Activated CD4-positive, alpha-beta T cell treated with anti-CD3 and anti-CD28 coated beads, Interleukin-2, Interleukin-6, amounts not matched to agents 100 ng/mL and 50 ng/mL, durations not matched to agents 16 hours and 8 hours (primary cell): Measurements from ENCODE around the gene TOGARAM2.
"Not testable (repeated sequence)": the region's sequence is repeated elsewhere in the genome, so short reads cannot be mapped to it uniquely, and the experiment has no call there.

ENCODE experiments used
- DNase-seq: peaks from one replicate; pipeline ENCODE4 v3.0.0-alpha.2; 2020

The TOGARAM2 gene

DNA sequence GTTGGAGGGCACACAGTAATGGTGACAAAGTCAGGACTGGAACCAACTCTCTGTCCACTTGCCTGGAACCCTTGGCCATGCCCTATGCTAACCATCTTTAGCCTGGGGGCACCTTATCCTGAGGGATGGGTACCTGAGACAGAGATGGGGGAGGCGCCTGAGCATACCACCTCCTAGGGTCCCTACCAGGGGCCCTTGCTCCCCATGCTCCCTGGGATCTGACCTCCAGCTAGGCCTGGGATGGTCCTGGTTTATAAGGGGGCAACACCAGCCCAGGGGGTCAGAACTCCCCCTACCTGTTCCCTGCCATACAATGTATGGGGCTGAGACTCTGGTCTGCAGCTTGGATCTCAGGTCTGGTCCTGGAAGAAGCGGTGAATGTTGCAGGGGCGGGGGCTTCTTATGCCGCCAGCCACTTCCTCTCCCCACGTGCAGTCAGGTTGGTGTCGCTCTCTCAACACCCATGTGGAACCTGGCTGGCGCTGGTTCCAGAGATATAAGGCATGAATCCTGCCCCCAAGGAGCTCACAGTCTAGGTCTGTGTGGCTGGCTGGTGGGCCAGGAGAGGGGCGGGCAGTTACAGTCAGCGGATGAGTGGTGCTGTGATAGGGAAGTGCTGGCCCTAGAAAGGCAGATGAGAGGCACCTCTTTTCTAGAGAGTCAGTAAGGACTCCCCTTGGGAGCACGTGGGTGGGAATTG lies 3.8 kb upstream of the TOGARAM2 start:
- no peak for DNase-seq

DNA sequence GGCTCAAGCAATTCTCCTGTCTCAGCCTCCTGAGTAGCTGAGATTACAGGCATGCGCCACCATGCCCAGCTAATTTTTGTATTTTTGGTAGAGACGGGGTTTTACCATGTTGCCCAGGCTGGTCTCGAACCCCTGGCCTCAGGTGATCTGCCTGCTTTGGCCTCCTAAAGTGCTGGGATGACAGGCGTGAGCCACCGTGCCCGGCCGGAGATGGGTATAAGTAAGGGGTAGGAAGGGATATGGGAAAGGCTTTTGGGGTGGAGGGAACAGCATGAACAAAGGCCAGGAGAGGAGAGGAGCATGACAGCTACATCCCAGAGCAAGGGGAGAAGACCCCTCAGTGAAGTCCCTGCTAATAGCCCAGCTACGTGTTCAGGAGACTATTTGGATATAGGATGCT lies 3.1 kb upstream of the TOGARAM2 start:
- DNase-seq: not testable (repeated sequence)

DNA sequence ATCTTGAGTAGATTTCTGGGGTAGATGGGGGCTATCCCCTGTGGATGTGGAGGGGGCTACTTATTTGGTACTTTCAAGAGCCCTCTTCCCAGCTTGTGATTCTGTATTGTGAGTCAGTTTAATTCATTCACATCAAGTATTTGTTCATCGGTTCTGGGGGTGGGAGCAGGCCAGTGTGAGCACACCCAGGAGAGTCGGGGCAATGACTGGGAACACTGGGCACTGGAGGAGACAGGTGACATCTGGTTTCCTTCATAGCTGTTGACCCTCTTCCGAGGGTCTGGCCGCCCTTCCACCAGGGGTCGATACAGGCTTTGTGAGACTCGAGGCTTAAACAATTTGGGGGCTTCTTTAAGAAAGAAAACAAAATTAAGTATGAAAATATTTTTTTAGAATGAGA lies 2.5 kb upstream of the TOGARAM2 start:
- DNase-seq: no peak

DNA sequence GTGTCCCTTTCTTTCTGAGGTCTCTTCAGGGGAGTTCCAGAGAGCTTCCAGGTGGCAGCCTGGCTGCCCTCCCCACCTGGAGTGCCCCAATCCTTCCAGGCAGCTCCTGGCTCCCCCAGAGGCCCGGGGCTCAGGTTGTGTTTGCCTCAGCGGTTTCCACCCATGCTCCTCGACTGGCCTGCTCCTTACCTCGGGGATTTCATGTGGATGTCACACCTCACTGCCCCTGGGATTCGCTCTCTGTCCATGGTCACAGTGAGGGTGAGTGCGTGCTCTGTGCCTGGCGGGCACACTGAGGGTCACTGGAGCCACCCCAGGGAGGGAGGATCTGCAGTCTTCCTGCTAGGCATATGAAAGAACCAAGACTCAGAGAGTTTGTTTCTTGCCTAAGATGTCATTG lies 2.1 kb upstream of the TOGARAM2 start:
- no peak for DNase-seq

DNA sequence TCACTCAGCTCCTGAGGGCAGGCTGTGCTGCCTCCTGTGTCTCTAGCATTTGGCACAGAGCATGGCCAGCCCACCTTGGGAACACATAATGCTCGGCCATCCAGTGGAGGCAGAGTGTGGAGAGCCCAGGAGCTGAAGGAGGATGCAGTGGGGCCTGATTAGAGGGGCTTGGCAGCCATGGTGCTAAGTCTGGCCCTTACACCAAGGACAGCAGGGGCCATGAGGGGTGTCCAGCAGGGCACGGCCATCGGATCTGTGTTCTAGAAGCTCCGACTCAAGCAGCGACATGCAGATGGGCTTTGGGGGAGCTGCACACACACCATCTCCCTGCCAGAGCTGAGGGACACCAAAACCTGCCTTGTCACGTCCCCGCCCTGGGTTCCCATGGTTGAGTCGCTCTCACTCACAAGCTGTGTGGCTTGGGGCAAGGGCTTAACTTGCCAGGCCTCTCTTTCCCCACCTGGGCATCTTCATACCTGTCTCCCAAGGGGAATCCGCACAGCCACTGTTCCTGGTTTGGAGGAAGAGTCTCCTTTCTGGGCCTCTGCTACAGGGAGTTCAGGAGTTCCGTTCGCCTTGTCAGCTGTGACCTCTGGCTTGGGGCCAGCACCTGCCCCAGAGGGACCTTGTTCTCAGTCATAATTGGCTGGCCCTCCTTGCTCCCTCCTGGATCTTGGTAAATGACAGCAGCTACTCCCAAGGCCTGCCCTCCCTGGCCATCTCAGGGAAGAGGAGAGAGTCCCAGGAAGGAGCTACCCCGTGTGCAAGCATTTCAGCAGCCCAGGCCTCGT lies 1.3 kb upstream of the TOGARAM2 start:
- no peak for DNase-seq

DNA sequence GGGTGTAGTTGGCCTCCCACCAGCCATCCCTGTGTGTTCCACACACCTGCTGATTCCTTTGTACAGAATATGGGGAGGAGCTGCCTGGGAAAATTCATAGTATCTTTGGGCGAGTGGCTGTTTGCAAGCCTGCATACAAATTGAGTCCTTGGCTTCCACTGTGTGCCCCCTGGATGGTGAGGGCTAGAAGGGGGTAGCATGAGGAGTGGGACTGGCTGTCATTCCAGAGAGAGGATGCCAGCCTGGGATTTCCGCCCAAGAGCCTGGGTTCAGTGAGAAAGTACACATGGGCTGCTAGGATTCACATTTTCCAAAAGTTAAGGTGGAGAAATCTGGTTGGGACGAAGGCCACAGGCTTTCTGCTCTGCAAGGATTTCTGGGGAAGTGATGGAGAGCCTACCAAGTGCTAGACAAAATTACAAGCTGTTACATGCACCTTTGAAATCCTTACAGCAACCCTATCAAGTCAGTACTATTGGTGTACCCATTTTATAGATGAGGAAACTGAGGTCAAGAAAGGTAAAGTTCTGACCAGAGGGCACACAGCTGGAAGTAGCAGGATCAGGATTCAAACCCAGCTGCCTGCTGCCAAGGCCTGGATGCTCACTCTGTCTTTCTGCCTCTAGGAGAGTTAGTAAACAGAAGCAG lies 606 bp upstream of the TOGARAM2 start:
- no peak for DNase-seq

DNA sequence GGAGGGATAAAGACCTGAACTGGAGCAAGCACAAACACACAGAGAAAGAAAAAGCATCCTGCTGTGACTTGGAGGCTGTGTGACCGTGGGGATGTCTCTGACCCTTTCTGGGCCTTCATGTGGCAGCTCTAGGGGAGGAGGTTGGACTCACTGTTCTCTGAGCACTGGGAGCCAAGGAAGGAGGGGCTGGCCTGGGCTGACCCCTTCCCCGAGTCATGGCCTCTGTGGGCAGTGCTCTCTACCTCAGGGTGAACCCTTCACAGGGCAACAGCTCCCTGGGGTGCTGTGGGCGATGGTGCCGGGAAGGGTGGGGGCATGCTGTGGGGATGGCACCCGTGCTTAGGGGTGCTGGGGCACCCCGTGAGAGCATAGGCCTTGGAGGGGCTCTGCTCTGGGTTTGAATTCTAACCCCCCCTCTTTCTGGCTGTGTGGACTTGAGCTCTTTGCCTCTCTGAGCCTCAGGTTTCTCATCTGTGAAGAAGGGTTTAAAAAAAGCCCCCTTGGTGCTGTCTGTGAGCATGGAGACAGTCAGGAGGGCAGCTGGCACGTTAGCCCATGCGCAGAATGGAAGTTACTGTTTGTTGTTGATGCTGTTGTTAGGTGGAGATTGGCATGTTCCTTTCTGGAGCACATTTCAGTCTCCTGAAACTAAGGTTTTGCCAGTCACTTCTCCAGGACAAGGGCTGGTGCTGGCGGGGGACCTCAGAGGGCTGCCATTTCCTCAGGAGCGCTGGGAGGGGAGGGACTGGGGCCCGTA lies 700 bp downstream of the TOGARAM2 start:
- no peak for DNase-seq

DNA sequence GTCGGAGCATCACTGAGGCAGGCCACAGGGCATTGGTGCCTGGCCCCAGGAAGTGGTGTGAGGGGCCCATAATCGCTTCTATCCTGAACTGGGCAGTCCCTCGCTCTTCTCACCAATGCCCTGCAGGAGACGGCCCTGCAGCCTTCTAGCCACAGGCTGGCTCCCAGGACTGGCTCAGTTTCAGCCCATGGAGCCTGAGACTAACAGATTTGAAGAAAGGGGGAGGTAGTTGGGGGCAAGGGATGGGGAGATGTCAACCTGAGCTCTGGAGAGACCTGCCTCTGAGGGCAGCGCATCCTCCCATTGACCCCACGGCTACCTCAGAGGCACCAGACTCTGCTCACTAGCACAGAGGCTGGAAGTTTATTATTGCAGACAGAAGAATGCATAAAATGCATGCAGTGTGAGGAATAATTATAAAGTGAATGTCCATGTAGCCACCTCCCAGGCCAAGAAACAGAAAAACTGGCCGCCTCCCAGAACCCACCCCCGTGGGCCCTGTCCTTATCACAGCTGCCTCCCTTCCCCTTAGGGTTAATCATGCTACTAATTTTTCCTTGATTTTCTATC lies 1.4 kb downstream of the TOGARAM2 start:
- DNase-seq: no peak

DNA sequence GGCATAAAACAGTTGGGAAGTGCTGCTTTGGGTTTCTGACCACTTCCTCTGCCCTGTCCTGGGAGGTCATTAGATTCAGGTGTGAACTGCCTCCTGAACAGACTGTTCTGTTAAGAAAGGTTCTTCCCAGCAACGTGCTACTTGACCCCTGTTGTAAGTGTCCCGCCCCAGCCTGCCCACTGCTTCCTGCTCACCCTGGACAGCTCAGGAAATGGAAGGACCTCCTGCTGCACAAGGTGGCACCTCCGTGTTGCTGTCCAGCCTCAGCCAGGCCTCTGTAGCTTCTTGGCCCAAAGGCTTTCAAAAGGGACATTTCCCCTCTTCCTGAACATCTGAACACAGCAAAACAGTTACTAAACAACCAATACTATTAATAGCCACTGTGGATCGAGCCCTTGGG lies 5.3 kb downstream of the TOGARAM2 start:
- no peak for DNase-seq

DNA sequence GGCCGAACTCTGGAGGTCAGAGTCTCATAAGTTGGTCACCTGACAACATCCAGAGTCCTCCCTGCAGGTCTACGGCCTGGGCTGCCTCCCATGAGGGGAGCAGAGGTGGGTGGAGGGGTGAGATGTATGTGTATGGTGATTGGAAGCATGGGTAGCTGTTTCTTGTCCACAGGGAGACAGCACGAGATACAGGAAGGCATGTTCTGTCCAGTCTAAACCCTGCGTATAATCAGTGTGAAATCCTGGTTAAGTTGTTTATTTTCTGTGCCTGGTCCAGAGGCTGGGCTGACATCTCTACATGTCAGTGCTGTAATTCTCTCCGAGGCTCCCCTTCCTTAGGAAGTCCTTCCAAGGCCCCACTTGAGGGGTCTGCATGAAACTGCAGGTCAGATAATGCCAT lies 8.9 kb downstream of the TOGARAM2 start:
- DNase-seq: no peak

DNA sequence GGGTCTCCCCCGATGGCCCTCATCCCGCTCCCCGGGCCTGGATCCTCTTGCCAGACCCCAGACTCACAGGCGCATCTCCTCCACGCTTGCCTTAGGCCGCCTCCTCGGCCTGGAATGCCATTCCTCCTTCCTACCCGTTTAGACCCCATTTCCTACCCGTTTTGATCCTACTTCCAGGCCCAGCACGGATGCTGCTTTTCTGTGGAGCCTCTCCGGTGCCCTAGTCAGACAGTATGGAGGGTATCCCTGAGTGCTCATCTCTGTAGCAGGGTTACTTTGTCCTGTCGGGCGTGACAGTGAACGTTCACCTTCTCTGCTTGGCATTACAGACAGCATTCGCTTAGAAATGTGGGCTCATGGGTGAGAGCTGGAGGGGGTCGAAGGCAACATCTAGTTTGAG lies 9.3 kb downstream of the TOGARAM2 start:
- DNase-seq: no peak

DNA sequence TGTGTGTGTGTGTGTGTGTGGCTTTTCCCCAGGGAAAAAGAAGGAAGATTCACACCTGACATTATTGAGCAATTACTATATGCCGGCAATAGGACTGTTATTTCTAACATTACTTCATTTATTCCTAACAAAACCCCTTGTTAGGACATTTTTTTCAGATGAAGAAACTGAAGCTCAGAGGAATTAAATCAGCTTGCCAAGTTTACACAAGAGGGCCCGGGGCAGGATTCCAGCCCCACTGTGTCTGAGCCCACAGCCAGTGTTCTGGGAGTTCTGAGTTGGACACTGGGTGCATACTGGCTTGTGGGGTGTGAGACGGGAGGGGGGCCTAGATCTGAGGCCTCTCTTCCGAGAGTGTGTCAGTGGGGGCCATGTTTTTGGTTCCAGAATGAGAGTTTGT lies 9.9 kb downstream of the TOGARAM2 start:
- DNase-seq: no peak

DNA sequence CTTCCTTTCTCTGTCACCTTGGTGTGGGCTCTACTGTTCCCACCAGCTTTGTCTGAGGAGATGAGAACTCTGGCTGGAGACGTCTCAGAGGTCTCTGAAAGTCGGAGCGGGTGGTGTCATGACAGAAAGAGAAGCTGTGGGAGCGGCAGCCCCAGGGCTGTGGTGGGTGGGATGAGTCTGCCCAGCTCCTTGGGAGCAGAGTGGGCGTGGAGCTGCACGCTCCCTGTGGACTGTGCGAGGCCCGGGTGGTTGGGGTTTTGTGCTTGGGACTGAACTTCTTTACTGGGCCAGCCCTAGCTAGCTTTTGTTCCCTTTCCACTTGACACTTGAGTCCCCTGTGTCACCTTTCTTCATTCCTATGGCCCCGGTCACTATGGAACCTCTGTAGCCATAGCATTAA lies 10.4 kb downstream of the TOGARAM2 start:
- no peak for DNase-seq

DNA sequence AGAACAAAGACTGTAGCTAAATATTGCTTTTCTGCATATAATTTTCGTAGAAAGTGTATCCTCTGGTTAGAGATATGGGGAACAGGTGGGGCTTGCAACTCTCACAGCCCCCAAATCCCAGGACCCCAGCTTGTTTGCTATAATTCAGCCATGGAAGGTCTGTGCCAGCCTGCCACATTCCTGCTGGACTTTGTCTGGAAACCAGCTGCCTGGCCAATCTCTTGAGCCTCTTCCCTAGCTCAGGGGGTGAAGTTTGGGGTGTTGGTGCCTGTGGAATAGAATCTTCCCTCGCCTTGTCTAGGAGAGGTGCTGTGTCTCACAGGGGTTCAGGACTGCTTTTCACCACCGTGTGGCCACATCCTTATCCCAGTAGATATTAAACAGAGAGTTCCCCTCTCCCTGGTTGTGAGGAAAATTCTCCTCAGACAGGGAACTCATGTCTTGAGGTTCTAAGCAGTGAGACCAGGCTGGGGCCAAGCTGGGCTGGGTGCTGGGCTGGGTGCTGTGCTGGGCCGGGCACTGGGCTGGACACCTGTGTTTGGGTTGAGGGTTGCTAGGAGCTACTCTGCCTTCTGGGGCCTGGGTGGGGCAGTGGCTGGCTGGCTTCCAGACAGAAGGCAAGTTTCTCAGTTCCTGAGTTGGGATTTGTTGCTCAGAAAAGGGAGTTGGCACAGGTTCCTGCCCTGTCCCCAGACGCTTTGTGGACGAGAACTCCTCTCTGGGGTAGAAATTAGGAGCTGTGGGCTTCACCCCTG lies 12.3 kb downstream of the TOGARAM2 start:
- no peak for DNase-seq

DNA sequence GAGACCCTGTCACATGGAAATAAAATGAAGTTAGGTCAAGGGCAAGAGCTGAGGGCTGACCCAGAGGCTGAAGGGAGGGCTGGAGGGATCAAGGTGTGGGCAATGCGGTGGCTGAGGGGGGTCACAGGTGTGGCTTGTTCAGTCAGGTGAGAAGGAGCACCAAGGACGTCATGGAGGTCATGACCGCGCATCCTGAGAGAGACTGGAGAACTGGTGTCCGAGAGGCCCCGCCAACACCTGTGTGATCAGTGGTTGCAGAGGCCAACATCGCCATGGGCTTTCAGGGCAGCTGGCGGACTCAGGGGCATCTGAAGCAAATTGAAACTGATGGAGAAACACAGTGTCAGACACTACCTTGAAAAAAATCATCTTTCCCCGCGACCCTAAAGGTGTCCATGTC lies 13.0 kb downstream of the TOGARAM2 start:
- no peak for DNase-seq

DNA sequence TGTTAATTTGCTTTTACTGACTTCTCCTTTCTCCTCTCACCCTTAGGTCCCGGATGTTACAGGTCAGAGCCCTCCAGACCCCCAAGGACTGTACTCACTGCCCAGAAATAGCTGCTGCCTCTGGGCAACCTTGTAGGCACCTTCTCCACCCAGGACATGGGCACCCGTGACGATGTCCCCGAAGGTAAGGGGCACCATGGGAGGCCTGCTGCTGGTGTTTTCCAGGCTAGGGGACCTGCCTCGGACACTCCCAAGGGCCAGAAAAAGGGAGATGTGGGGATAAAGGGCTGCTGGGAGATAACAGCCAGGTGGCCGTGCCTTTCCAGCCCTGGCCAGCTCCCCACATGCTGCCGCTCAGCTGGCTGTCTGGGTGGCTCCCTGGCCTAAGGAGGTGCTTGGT lies 13.6 kb downstream of the TOGARAM2 start:
- no peak for DNase-seq

DNA sequence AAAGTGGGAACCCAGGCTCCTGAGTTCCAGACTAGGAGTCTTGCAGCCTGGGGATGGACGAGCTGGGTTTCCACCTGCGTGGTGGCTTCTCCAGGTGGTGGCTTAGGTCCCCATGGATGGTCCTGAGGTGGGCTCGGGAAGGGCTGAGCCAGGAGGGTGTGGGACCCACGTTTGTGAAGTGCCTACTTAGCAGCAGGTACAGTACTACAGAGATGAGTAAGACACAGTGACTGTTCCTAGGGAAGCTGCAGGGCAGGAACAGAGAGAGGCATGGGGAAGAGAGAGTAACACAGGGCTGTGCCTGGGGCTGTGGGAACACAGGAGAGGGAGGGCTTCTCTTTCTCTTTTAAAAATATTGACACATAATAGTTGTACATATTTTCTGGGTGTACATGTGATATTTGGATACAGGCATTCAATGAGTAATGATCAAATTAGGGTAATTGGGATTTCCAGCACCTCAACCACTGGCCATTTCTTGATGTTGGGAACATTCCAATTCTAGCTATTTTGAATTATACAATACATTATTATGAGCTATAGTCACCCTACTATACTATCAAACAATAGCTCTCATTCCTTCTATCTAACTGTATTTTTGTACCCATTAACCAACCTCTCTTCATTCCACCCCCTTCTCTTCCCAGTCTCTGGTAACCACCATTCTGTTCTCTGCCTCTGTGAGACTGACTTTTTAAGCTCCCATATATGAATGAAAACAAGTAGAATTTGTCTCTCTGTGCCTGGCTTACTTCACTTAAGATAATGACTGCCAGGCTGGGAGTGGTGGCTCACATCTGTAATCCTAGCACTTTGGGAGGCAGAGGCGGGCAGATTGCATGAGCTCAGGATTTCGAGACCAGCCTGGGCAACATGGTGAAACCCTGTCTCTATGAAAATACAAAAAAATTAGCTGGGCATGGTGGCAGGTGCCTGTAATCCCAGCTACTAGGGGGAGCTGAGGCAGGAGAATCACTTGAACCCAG lies 15.0 kb downstream of the TOGARAM2 start:
- no peak for DNase-seq

DNA sequence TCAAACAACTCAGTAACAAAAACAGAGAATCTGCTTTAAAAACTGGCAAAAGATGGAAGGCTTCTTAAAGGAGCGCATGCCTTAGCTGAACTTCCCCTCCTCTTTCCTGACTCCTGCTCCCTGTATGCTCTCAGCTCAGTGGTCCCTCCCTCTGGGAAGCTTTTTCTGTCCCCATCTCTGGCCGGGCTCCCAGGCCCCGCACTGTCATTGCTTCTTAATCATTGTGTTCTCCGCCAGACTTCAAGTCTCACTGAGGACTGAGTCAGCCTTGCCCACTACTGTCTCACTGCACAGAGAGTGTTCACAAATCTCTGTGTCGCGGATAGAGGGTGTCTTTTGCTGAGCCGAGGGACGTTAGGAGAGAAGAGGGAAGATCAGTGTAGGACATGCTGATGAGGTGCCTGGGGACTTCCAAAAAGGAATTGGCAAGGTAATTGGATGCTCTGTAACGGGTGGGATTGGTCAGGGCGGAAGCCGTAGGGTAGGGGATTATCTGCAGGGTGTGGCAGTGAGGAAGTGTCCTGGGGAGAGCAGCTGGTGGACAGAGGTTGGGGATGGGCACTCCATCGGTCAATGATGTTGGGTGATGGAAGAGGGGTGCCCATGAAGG lies 16.2 kb downstream of the TOGARAM2 start:
- no peak for DNase-seq

DNA sequence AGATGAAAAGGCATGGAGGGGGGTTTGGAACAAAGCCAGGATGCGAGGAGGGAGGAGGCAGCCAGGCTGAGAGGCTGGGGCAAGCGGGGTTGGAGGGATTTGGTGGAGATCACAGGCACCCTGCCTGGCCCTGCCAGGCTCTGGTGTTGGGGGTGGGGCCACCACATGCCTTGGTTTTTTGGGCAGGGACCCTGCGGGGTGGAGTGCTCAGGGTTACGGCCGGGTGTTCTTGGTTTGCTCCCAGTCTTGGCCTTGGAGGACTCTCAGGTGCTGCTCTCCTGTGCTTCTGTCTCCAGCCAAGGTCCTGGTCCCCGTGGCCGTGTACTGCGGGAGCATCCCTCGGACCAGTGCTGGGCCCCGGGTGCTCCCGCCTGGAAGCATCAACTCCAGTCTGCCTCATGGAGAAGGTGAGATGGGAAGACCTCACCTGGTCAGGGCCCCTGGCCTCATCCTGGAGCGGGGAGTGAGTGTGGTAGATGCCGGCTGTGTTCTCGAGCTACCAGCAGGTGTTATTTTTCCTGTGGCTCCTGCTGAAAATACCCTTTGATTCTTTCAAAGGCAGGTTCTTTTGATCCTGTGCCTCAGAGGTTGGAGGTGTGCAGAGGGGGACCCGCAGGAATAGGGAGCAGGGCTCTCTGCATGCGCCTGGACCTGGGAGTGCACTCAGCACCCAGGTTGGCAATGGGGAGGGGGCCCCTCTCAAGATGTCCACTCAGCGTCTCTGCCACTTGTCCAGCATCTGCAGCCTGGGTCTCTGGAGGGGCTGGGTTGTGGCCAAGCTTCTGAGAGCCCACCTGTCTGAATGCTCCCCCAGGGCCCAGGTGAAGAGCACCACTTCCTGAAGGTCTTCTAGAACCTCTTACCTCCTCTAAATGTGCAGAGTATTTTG lies 17.0 kb downstream of the TOGARAM2 start:
- DNase-seq: no peak
